GM23248 (cell line): ENCODE results near the gene CFAP92. TPM values are rescaled to one million over a fixed set of nuclear protein-coding genes. Genes with fewer than 3 reads are reported as not detected.

Experiments
- DNase-seq: peaks from one replicate; pipeline ENCODE4 v3.0.0-alpha.2; 2015
- H2AFZ ChIP-seq: fragments of 200-600 bp; sonication (generic); 2 replicates; pipeline ENCODE4 v1.6.1; 2016; ENCODE audit warnings: antibody characterized with exemption
- H3F3A ChIP-seq: fragments of 200-600 bp; sonication (generic); 2 replicates; pipeline ENCODE4 v1.6.1; 2016; ENCODE audit warnings: mild to moderate bottlenecking, antibody characterized with exemption, mixed run types; ENCODE audit not compliant: insufficient read depth
- H3K27ac ChIP-seq: fragments of 200-600 bp; sonication (generic); 2 replicates; pipeline ENCODE4 v1.5.1; 2016; ENCODE audit warnings: mild to moderate bottlenecking
- H3K27me3 ChIP-seq: fragments of 200-600 bp; sonication (generic); replicated peaks from 2 replicates; pipeline ENCODE4 v1.6.1; 2016; ENCODE audit warnings: mild to moderate bottlenecking; ENCODE audit not compliant: insufficient read depth
- H3K36me3 ChIP-seq: fragments of 200-600 bp; sonication (generic); 2 replicates; pipeline ENCODE4 v1.6.1; 2016; ENCODE audit warnings: low read depth, mild to moderate bottlenecking
- H3K4me1 ChIP-seq: fragments of 200-600 bp; sonication (generic); 2 replicates; pipeline ENCODE4 v1.6.1; 2016; ENCODE audit warnings: mild to moderate bottlenecking; ENCODE audit not compliant: insufficient read depth
- H3K4me2 ChIP-seq: fragments of 200-600 bp; sonication (generic); one replicate; pipeline ENCODE4 v1.6.1; 2016; ENCODE audit warnings: mild to moderate bottlenecking; ENCODE audit not compliant: unreplicated experiment
- H3K4me3 ChIP-seq: fragments of 200-600 bp; sonication (generic); 2 replicates; pipeline ENCODE4 v1.5.1; 2016; ENCODE audit warnings: mild to moderate bottlenecking
- H3K79me2 ChIP-seq: fragments of 200-600 bp; sonication (generic); 2 replicates; pipeline ENCODE4 v1.6.1; 2016; ENCODE audit warnings: mild to moderate bottlenecking; ENCODE audit not compliant: insufficient read depth
- H3K9ac ChIP-seq: fragments of 200-600 bp; sonication (generic); 2 replicates; pipeline ENCODE4 v1.6.1; 2016; ENCODE audit warnings: mild to moderate bottlenecking
- H3K9me2 ChIP-seq: fragments of 200-600 bp; sonication (generic); 2 replicates; pipeline ENCODE4 v1.6.1; 2016; ENCODE audit warnings: mixed run types, mild to moderate bottlenecking, moderate library complexity; ENCODE audit not compliant: insufficient read depth
- H3K9me3 ChIP-seq: fragments of 200-600 bp; sonication (generic); one replicate; pipeline ENCODE4 v1.6.1; 2017; ENCODE audit warnings: low read depth
- H4K20me1 ChIP-seq: fragments of 200-600 bp; sonication (generic); 2 replicates; pipeline ENCODE4 v1.6.0; 2016; ENCODE audit not compliant: insufficient read depth
- EZH2 ChIP-seq: fragments of 200-600 bp; sonication (generic); IDR thresholded peaks from 2 replicates; pipeline ENCODE4 v1.6.1; 2018; ENCODE audit warnings: antibody characterized with exemption, mild to moderate bottlenecking; ENCODE audit not compliant: insufficient read depth, poor library complexity, severe bottlenecking
- EZH2phosphoT487 ChIP-seq: fragments of 200-600 bp; sonication (generic); IDR thresholded peaks from 2 replicates; pipeline ENCODE4 v1.6.1; 2018; ENCODE audit warnings: antibody characterized with exemption, moderate library complexity, mild to moderate bottlenecking, low read depth; ENCODE audit not compliant: insufficient read depth
- WGBS, 2 experiments: methylation state at CpG; one replicate each; pipeline ENCODE4 v1.1.6; 2015 to 2017; ENCODE audit warnings: low lambda C conversion rate in 2 of 2, low coverage in 1 of 2; ENCODE audit errors: missing lambda C conversion rate in 2 of 2; 5-methylcytosine and 5-hydroxymethylcytosine counted together
- in situ Hi-C: fragments of 300-500 bp; cut with MboI; formaldehyde crosslinking; loops from 2 replicates; pipeline ENCODE4 v1.15.0; 2020
- polyA plus RNA-seq: library from polyadenylated mRNA; unstranded; fragments of >200 nt; fragmentation: Nextera tagmentation; extraction: Ambion mirVana; gene quantifications from 2 replicates; pipeline ENCODE4 v1.2.1, GENCODE V29; 2016
- total RNA-seq: library from RNA; depleted of rRNA; stranded (reverse); fragments of >200 nt; shearing (Covaris generic); gene quantifications from 2 replicates; pipeline ENCODE4 v1.2.3, GENCODE V29; 2014

CFAP92 gene
- total and polyA plus RNA-seq, 2 experiments from 2014 or later: not detected

GRCh38 chr3:128991355-128991895 is 2.5 kb downstream of the CFAP92 start:
- Histone ChIP-seq H3K9me3 (no peaks in the 10 kb centered on the region), H2AFZ (no peak overlapping the region), H3K4me2 (no peak overlapping the region), H3F3A (no peaks in the 10 kb centered on the region), H3K4me3 (no peak overlapping the region), H3K36me3 (no peaks in the 10 kb centered on the region), H3K27me3 (peaks cover 23% of the 10 kb centered on the region), H3K9me2 (no peaks in the 10 kb centered on the region), H3K9ac (no peak overlapping the region), H4K20me1 (no peaks in the 10 kb centered on the region), H3K4me1 (no peaks in the 10 kb centered on the region), H3K79me2 (no peaks in the 10 kb centered on the region), H3K27ac (no peak overlapping the region)
- no peak for DNase-seq
- TF ChIP-seq EZH2phosphoT487 (no peak), EZH2 (no peak)
- 84 to 86% methylated on average over 18 of the region's 18 CpGs for WGBS, 2 experiments
- in situ Hi-C loops: no loop called here

GRCh38 chr3:128988286-128988685 is 5.6 kb downstream of the CFAP92 start:
- H3K4me1 ChIP-seq: no peaks in the 10 kb centered on the region

GRCh38 chr3:128987302-128988100 is 6.4 kb downstream of the CFAP92 start:
- H3K36me3 ChIP-seq: no peaks in the 10 kb centered on the region
- no peaks in the 10 kb centered on the region for H3K4me1 ChIP-seq
- TF ChIP-seq EZH2 (no peak), EZH2phosphoT487 (no peak)
- H3K9me3 ChIP-seq: no peaks in the 10 kb centered on the region
- no peak overlapping the region for H3K4me3 ChIP-seq
- no peaks in the 10 kb centered on the region for H3F3A ChIP-seq
- H3K4me2 ChIP-seq: no peak overlapping the region
- 69 to 71% methylated on average over 15 of the region's 15 CpGs for WGBS, 2 experiments
- no peaks in the 10 kb centered on the region for H3K9me2 ChIP-seq
- no peaks in the 10 kb centered on the region for H3K79me2 ChIP-seq
- no peak overlapping the region for H3K27ac ChIP-seq
- no peak for DNase-seq
- H2AFZ ChIP-seq: no peak overlapping the region
- in situ Hi-C loops: no loop called here
- no peaks in the 10 kb centered on the region for H4K20me1 ChIP-seq
- no peak overlapping the region for H3K9ac ChIP-seq
- peaks cover 6% of the 10 kb centered on the region; the same call in 1 of the 2 replicates for H3K27me3 ChIP-seq

More at GRCh38 chr3:128988286-128988685, 5.6 kb downstream of the CFAP92 start:
- H3F3A ChIP-seq: no peaks in the 10 kb centered on the region
- no peak overlapping the region for H3K4me2 ChIP-seq
- H3K27me3 ChIP-seq: peaks cover 8% of the 10 kb centered on the region; the same call in 1 of the 2 replicates
- H3K9me2 ChIP-seq: no peaks in the 10 kb centered on the region
- 75 to 80% methylated on average over 8 of the region's 8 CpGs for WGBS, 2 experiments
- no peak for DNase-seq
- no peak overlapping the region for H2AFZ ChIP-seq
- H3K4me3 ChIP-seq: no peak overlapping the region
- TF ChIP-seq EZH2: no peak
- no peak for TF ChIP-seq EZH2phosphoT487
- H3K79me2 ChIP-seq: no peaks in the 10 kb centered on the region
- in situ Hi-C loops: no loop called here
- H3K27ac ChIP-seq: no peak overlapping the region
- H3K9me3 ChIP-seq: no peaks in the 10 kb centered on the region
- no peaks in the 10 kb centered on the region for H4K20me1 ChIP-seq
- H3K36me3 ChIP-seq: no peaks in the 10 kb centered on the region
- no peak overlapping the region for H3K9ac ChIP-seq

GRCh38 chr3:128984596-128984995 is 9.3 kb downstream of the CFAP92 start:
- Histone ChIP-seq H3K9me3 (no peaks in the 10 kb centered on the region), H3K9ac (no peak overlapping the region), H4K20me1 (no peaks in the 10 kb centered on the region), H3K27me3 (peaks cover 10% of the 10 kb centered on the region; the same call in 1 of the 2 replicates), H3K4me1 (no peaks in the 10 kb centered on the region), H3K36me3 (no peaks in the 10 kb centered on the region), H3K9me2 (no peaks in the 10 kb centered on the region), H3K27ac (no peak overlapping the region), H3K79me2 (no peaks in the 10 kb centered on the region), H3K4me3 (no peak overlapping the region), H3K4me2 (no peak overlapping the region), H2AFZ (no peak overlapping the region), H3F3A (no peaks in the 10 kb centered on the region)
- no peak for TF ChIP-seq EZH2
- no peak for TF ChIP-seq EZH2phosphoT487
- peak; percentile 47 for DNase-seq
- in situ Hi-C loops: no loop called here
- WGBS, 2 experiments: 70% methylated on average over 3 of the region's 3 CpGs
